ENCODE data around the gene PBX2.

DNA sequence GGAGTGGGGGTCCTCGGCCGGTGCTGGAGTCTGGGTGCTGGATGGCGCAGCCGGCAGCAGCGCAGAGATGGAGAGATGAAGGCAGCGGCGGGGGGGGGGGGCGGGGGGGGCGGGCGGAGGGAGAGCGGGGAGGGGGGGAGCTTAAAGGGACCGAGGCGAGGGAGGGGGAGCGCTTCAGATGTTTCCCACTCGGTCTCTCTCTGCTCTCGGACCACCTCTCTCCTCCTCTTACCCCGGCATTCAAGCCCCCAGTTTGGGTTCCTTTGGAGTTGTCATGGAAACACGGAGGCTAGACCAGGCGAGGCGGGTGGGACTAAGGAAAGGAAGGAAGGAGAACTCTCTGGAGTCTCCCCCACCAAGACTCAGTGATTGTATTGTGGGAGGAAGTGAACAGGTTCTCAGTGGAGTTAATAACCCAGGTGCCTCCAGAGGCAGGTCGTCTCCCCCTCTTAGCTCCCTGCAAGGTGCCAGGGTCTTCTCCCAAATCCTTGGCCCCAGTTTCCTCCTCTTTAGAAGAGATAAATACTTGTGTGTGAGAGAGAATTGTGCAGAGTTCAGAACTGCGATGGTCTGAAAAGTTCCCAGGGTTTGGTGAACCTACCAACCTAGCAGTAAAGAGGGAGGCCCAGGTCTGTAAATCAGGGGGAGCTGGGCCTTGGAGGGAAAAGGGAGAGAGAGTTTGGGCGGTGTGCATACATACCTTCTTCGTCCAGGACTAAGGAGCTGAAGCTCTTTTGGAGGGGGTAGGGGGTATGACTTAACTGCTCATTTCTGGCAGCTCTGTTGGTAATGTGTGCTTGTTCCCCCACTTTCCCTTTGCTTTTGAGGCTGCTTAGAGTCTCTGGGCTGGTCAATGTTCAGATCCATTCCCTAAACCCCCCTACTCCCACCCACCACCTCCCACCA lies 37.9 kb downstream of the PBX2 start, which contains the start of gene PRRT1:
- TF ChIP-seq MAZ (IDR thresholded peaks at IDR 0.05; ENCODE audit: borderline replicate concordance, low read depth, low read length) = 0 out of 2 replicates have a peak, but pooled peaks have one; percentile 7
- TF ChIP-seq CTCF (conservative IDR thresholded peaks at IDR 0.05; ENCODE audit: low read depth, low read length) = no peak
- TF ChIP-seq POLR2A (IDR thresholded peaks at IDR 0.05; ENCODE audit: low read depth, low read length) = no peak
- TF ChIP-seq BHLHE40 (IDR thresholded peaks at IDR 0.05; ENCODE audit: low read depth, low read length) = no peak
- TF ChIP-seq RAD21 (IDR thresholded peaks at IDR 0.05; ENCODE audit: low read length) = no peak
- TF ChIP-seq MAFK (IDR thresholded peaks at IDR 0.05; ENCODE audit: low read depth, low read length) = no peak
- TF ChIP-seq, protein P1, sequence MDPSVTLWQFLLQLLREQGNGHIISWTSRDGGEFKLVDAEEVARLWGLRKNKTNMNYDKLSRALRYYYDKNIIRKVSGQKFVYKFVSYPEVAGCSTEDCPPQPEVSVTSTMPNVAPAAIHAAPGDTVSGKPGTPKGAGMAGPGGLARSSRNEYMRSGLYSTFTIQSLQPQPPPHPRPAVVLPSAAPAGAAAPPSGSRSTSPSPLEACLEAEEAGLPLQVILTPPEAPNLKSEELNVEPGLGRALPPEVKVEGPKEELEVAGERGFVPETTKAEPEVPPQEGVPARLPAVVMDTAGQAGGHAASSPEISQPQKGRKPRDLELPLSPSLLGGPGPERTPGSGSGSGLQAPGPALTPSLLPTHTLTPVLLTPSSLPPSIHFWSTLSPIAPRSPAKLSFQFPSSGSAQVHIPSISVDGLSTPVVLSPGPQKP (IDR thresholded peaks at IDR 0.05; ENCODE audit: borderline replicate concordance, low read depth, low read length) = no peak
- no peak for TF ChIP-seq RFX5 (IDR thresholded peaks at IDR 0.05; ENCODE audit: low read depth, low read length)
- no peak for TF ChIP-seq SMC3 (IDR thresholded peaks at IDR 0.05; ENCODE audit: low read depth, low read length)
- TF ChIP-seq, protein P2, sequence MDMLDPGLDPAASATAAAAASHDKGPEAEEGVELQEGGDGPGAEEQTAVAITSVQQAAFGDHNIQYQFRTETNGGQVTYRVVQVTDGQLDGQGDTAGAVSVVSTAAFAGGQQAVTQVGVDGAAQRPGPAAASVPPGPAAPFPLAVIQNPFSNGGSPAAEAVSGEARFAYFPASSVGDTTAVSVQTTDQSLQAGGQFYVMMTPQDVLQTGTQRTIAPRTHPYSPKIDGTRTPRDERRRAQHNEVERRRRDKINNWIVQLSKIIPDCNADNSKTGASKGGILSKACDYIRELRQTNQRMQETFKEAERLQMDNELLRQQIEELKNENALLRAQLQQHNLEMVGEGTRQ (IDR thresholded peaks at IDR 0.05; ENCODE audit: low read depth, low read length) = no peak
